ENCODE measurements around the gene AKAP17A. TPM values are rescaled to one million over a fixed set of nuclear protein-coding genes. Genes with fewer than 3 reads are reported as not detected.
"Not testable (repeated sequence)": the region's sequence is repeated elsewhere in the genome, so short reads cannot be mapped to it uniquely, and the experiment has no call there.

Gene AKAP17A
- total RNA-seq, 2 donors from 2014 or later = 54.3 to 79.4 TPM

- peaks cover 3% of the 10 kb centered on the region for H3K9me3 Mint-ChIP-seq
- H3K27me3 Mint-ChIP-seq = no peaks in the 10 kb centered on the region
- H3K36me3 Mint-ChIP-seq (ENCODE audit: low read depth) = no peaks in the 10 kb centered on the region
- no peak overlapping the region for H3K27ac Mint-ChIP-seq
- ATAC-seq (replicated peaks) = peak; percentile 29
- H3K4me3 Mint-ChIP-seq = no peak overlapping the region
- H3K4me1 Mint-ChIP-seq = peaks cover 26% of the 10 kb centered on the region
Observed at GRCh38 chrX:1564750-1565683, 26.4 kb upstream of the AKAP17A start.

DNA sequence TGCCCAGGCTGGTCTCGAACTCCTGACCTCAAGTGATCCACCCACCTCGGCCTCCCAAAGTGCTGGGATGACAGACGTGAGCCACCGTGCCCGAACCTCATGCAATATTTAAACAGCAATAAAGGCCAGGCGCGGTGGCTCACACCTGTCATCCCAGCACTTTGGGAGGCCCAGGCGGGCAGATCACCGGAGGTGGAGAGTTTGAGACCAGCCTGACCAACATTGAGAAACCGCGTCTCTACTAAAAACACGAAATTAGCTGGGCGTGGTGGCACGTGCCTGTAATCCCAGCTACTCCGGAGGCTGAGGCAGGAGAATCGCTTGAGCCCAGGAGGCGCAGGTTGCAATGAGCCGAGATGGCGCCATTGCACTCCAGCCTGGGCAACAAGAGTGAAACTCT is 17.2 kb upstream of the AKAP17A start:
- H3K36me3 Mint-ChIP-seq (ENCODE audit: low read depth); ATAC-seq (replicated peaks); H3K4me3 Mint-ChIP-seq; H3K27me3 Mint-ChIP-seq; H3K27ac Mint-ChIP-seq; H3K9me3 Mint-ChIP-seq: not testable (repeated sequence)
- H3K4me1 Mint-ChIP-seq = peaks cover 15% of the 10 kb centered on the region

DNA sequence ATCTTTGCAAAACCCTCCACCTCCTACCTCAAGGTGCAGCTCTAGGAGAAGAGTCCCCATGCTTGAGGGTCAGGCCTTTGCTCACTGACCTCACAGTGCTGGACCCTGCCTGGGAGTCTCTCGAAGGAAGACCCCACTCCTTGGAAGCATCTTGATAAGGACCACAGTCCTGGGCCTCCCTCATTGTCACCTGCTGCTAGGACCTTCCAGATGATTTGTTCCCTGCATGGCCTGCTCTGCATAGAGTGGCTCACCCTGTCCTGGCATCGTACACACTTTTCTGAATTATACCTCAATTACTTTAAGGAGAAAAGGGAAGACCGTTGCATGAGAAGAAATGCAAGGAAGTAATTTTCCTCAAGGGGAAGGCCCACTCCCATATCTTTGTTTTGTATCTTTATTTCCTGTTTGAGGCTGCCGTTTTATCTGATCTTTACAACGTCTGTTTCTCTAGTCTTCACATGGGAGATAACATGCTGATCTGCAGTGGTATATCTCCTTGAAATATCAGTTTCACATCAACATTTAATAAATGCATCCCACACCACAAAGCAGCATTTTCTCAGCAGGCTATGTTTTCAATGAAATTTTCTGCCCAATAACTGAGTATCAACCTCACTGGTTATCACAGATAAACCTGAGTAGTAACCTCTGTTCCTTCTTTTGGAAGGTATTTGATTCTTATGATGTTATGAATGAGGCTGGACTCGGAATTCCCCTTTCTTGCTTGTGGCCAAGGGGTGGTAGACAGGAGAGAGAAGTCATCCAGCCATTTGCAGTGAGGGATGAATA is 15.0 kb upstream of the AKAP17A start:
- Mint-ChIP-seq H3K27ac (no peak overlapping the region), H3K27me3 (no peaks in the 10 kb centered on the region), H3K9me3 (no peaks in the 10 kb centered on the region), H3K36me3 (ENCODE audit: low read depth) (no peaks in the 10 kb centered on the region), H3K4me3 (no peak overlapping the region), H3K4me1 (peaks cover 3% of the 10 kb centered on the region)
- ATAC-seq (replicated peaks) = peak; percentile 72

DNA sequence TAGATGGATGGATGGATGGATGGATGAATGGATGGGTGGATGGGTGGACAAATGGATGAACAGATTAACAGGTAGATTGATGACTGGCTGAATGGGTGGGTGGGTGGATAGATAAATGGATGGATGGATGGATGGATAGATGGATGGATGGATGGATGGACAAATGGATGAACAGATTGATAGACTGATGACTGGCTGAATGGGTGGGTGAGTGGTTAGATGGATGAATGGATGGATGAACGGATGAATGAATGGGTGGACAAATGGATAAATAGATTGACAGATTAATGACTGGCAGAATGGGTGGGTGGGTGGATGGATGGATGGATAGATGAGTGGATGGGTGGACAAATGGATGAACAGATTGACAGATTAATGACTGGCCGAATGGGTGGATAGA is 13.6 kb upstream of the AKAP17A start:
- Mint-ChIP-seq H3K9me3 (no peaks in the 10 kb centered on the region), H3K27me3 (no peaks in the 10 kb centered on the region), H3K27ac (no peak overlapping the region), H3K4me3 (no peak overlapping the region), H3K36me3 (ENCODE audit: low read depth) (peaks cover 3% of the 10 kb centered on the region), H3K4me1 (peaks cover 6% of the 10 kb centered on the region)
- ATAC-seq (replicated peaks) = no peak

DNA sequence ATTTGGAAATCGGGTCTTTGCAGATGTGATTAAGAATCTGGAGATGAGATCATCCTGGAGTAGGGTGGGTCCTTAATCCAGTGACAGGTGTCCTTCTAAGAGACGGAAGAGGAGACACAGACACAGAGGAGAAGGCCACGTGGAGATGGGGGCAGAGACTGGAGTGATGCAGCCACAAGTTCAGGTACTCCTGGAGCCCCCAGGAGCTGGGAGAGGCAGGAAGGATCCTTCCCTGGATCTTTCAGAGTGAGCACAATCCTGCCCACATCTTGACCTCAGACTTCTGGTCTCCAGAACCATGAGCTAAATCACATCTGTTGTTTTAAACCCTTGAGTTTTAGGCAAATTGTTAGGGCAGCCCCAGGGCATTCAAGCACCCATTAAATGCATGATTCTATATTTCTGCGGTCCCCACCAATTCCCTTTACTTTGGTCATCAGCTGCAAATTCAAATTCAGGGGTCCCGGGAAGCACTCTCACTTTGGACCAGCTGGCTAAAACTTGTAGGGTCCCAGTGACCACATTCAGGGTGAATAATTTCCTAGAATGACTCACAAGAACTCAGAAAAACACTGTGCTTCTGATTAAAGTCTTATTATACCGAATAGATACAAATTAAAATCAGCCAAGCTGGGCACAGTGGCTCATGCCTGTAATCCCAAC is 12.8 kb upstream of the AKAP17A start:
- Mint-ChIP-seq H3K9me3 (no peaks in the 10 kb centered on the region), H3K27ac (no peak overlapping the region), H3K27me3 (no peaks in the 10 kb centered on the region), H3K36me3 (ENCODE audit: low read depth) (peaks cover 11% of the 10 kb centered on the region), H3K4me3 (no peak overlapping the region), H3K4me1 (peaks cover 12% of the 10 kb centered on the region)
- ATAC-seq (replicated peaks) = no peak

DNA sequence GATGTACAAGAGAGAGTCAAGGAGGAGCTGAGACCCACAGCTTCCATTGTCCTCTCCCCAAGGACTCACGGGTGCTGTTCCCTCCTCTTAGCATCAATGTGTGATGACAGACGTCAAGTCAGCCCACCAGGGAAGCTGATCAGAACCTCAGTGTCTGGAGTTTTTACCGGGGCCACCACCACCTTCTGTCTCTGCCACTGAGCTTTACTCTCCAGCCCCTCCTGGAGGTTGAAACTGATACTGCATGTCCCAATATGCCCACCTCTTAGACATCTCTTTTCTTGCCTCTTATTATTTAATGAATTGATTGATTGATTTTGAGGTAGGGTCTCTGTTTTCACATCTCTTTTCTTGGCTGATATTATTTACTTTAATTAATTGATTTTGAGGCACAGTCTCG is 10.3 kb upstream of the AKAP17A start:
- Mint-ChIP-seq H3K27me3 (no peaks in the 10 kb centered on the region), H3K4me1 (peaks cover 13% of the 10 kb centered on the region), H3K4me3 (peak overlapping the region; percentile 70), H3K36me3 (ENCODE audit: low read depth) (peaks cover 11% of the 10 kb centered on the region), H3K9me3 (no peaks in the 10 kb centered on the region), H3K27ac (peak overlapping the region; percentile 67)
- ATAC-seq (replicated peaks) = peak; percentile 40

DNA sequence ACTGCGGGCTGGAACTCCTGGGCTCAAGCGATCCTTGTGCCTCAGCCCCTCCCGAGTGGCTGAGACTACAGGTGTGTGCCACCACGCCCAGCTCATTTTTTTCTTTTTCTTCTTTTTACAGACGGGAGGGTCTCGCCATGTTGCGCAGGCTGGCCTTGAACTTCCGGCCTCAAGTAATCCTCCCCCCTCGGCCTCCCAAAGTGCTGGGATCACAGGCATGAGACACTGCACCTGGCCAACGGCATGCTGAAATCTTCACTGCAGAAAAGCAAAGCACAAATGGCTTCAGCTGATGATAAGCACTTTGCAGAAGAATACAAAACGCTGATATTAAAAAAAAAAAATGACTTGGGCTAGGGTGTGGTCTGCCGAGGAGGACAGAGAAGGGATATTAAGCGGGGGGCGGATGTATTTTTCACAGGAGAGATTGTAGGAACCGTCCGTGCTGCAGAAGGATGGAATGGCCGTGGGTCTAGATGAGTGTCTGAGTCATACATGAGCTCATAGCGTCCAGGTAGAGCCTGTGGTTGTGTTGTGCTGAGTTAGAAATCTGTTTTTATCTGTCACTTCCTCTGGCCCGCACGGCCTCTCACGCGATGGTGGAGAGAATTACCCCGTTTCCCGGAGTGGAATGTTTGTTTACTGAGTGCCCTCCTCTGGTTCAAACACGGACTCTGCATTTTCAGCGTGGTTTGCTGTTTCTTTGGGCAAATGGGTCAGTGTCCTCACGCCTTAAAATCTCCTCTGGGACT is 8.5 kb upstream of the AKAP17A start:
- H3K4me3 Mint-ChIP-seq = peak overlapping the region; percentile 70

GRCh38 chrX:1584237-1585011 is 7.0 kb upstream of the AKAP17A start:
- Mint-ChIP-seq H3K4me1 (peaks cover 10% of the 10 kb centered on the region), H3K27ac (peak overlapping the region; percentile 88), H3K27me3 (no peaks in the 10 kb centered on the region), H3K36me3 (ENCODE audit: low read depth) (peaks cover 11% of the 10 kb centered on the region), H3K9me3 (no peaks in the 10 kb centered on the region), H3K4me3 (peak overlapping the region; percentile 70)
- no peak for ATAC-seq (replicated peaks)

More for the DNA sequence above, 8.5 kb upstream of the AKAP17A start:
- H3K9me3 Mint-ChIP-seq = no peaks in the 10 kb centered on the region
- peaks cover 11% of the 10 kb centered on the region for H3K36me3 Mint-ChIP-seq (ENCODE audit: low read depth)
- H3K27me3 Mint-ChIP-seq = no peaks in the 10 kb centered on the region
- peaks cover 13% of the 10 kb centered on the region for H3K4me1 Mint-ChIP-seq
- peak overlapping the region; percentile 88 for H3K27ac Mint-ChIP-seq
- ATAC-seq (replicated peaks) = peak; percentile 97

DNA sequence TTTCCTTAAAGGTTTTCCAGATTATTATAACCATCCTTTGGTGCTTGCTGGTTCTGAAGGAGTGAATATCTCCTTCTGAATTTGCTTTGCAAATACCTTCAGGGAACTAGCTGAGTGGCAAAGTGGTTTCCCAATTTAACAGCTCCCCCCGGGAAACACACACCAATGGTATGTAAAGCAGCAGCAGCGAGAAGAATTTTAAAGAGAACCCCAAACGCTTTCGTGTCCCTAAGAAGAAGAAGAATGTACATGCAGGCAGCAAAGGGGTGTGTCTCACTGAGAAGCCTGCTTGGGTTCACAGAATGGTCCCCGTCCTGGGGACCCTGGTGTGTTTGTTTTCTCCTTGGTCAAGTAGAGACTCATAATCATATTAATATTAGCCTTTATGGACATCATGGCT is 4.2 kb upstream of the AKAP17A start:
- no peak for ATAC-seq (replicated peaks)
- Mint-ChIP-seq H3K27me3 (no peaks in the 10 kb centered on the region), H3K4me1 (peaks cover 10% of the 10 kb centered on the region), H3K4me3 (peak overlapping the region; percentile 10), H3K36me3 (ENCODE audit: low read depth) (peaks cover 15% of the 10 kb centered on the region), H3K27ac (peak overlapping the region; percentile 63), H3K9me3 (no peaks in the 10 kb centered on the region)

GRCh38 chrX:1589356-1590130 is 1.9 kb upstream of the AKAP17A start:
- H3K27ac Mint-ChIP-seq = peak overlapping the region; percentile 72
- H3K27me3 Mint-ChIP-seq = no peaks in the 10 kb centered on the region
- H3K9me3 Mint-ChIP-seq = no peaks in the 10 kb centered on the region
- H3K36me3 Mint-ChIP-seq (ENCODE audit: low read depth) = peaks cover 28% of the 10 kb centered on the region
- no peak for ATAC-seq (replicated peaks)
- H3K4me3 Mint-ChIP-seq = no peak overlapping the region
- no peaks in the 10 kb centered on the region for H3K4me1 Mint-ChIP-seq

GRCh38 chrX:1591863-1592469 is 562 bp downstream of the AKAP17A start:
- peak overlapping the region; percentile 94 for H3K27ac Mint-ChIP-seq
- peaks cover 5% of the 10 kb centered on the region for H3K4me1 Mint-ChIP-seq
- peak; percentile 33 for ATAC-seq (replicated peaks)
- H3K4me3 Mint-ChIP-seq = peak overlapping the region; percentile 85
- H3K36me3 Mint-ChIP-seq (ENCODE audit: low read depth) = peaks cover 48% of the 10 kb centered on the region
- H3K9me3 Mint-ChIP-seq = no peaks in the 10 kb centered on the region
- H3K27me3 Mint-ChIP-seq = no peaks in the 10 kb centered on the region

DNA sequence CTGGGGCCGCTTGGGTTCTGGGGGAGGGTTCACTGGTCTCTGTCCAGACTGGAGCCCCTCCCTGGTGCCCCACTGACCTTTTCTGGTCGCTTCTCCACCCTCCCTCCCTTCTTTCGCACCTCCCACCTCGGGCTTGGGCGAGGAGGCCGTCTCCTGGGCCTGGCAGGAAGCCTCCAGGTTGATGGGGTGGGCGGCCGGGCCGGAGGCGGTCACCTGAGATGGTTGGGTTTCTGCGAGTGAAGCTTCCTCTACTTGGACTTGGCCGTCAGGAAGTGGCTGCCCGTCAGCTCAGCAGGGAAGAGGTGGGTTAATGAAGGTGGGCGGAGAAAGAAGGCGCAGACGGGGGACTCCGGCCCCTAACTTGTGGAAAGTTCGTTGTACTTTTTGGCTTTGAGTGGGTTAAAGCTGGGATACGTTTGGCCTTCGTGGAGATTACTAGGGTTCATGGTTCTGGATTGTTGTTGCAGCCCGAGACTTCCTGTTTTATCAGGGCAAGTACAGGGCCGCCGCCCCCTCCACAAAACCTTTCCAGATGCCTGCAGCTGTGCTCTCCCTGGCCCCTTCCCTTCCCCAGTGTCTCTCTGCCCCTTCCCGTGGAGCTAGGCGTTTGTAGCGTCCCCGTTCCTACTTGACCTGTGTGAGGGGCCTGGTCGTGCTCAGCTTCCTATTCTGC is 1.2 kb downstream of the AKAP17A start:
- H3K4me1 Mint-ChIP-seq = peaks cover 5% of the 10 kb centered on the region
- peak; percentile 33 for ATAC-seq (replicated peaks)
- no peaks in the 10 kb centered on the region for H3K27me3 Mint-ChIP-seq
- H3K36me3 Mint-ChIP-seq (ENCODE audit: low read depth) = peaks cover 54% of the 10 kb centered on the region
- peak overlapping the region; percentile 94 for H3K27ac Mint-ChIP-seq
- peak overlapping the region; percentile 85 for H3K4me3 Mint-ChIP-seq
- H3K9me3 Mint-ChIP-seq = no peaks in the 10 kb centered on the region
